WTC11 (cell line): ENCODE results near the gene FGB. TPM values are rescaled to one million over a fixed set of nuclear protein-coding genes. Genes with fewer than 3 reads are reported as not detected.

Experiments
- ATAC-seq: fragments of 200-7000 bp; cut with Tn5 transposase; 2 replicates; pipeline ENCODE4 v1.10.0; 2021; ENCODE audit warnings: mild to moderate bottlenecking, moderate library complexity
- CTCF ChIA-PET: fragments of 300-600 bp; sonication (Branson Sonifier 250); formaldehyde crosslinking; loops from one replicate; lab custom pipeline; 2021; ENCODE audit warnings: antibody characterized with exemption; lab: Charles Lee
- POLR2A ChIA-PET: fragments of 350-600 bp; sonication (Branson Sonifier 250); formaldehyde crosslinking; loops from one replicate; lab custom pipeline; 2021; ENCODE audit warnings: antibody characterized with exemption; lab: Charles Lee
- DNase-seq: peaks from one replicate; pipeline ENCODE4 v3.0.0; 2021; ENCODE audit warnings: low spot score
- H3K27ac Mint-ChIP-seq: 2 replicates; pipeline ENCODE4 v1.8.0; 2021; ENCODE audit warnings: mixed read lengths
- H3K27me3 Mint-ChIP-seq: 2 replicates; pipeline ENCODE4 v1.8.0; 2021; ENCODE audit warnings: low read depth, mild to moderate bottlenecking, moderate library complexity, mixed read lengths
- H3K36me3 Mint-ChIP-seq: 2 replicates; pipeline ENCODE4 v1.8.0; 2021; ENCODE audit warnings: mixed read lengths
- H3K4me1 Mint-ChIP-seq: 2 replicates; pipeline ENCODE4 v1.8.0; 2022; ENCODE audit warnings: mixed read lengths
- H3K4me3 Mint-ChIP-seq: 2 replicates; pipeline ENCODE4 v1.8.0; 2021; ENCODE audit warnings: mild to moderate bottlenecking, moderate library complexity, mixed read lengths
- H3K9me3 Mint-ChIP-seq: 2 replicates; pipeline ENCODE4 v1.8.0; 2021; ENCODE audit warnings: mixed read lengths
- AFF4 ChIP-seq: sonication (generic); formaldehyde crosslinking; IDR thresholded peaks from 2 replicates; pipeline ENCODE4 v1.8.1; 2023; ENCODE audit warnings: mild to moderate bottlenecking, missing genetic modification reagents, borderline replicate concordance
- ATF1 ChIP-seq: sonication (generic); formaldehyde crosslinking; IDR thresholded peaks from 2 replicates; pipeline ENCODE4 v1.8.1; 2023; ENCODE audit warnings: mild to moderate bottlenecking, moderate library complexity, missing genetic modification reagents
- ATF3 ChIP-seq: sonication (generic); formaldehyde crosslinking; conservative IDR thresholded peaks from 2 replicates; pipeline ENCODE4 v1.8.1; 2022; ENCODE audit warnings: mild to moderate bottlenecking, missing genetic modification reagents
- FOXK1 ChIP-seq: sonication (generic); formaldehyde crosslinking; IDR thresholded peaks from 2 replicates; pipeline ENCODE4 v1.8.0; 2022; ENCODE audit warnings: mild to moderate bottlenecking, moderate library complexity, missing genetic modification reagents
- GTF2I ChIP-seq: fragments of 250-450 bp; sonication (Bioruptor Pico); conservative IDR thresholded peaks from 2 replicates; pipeline ENCODE4 v1.4.0; 2021; ENCODE audit warnings: mild to moderate bottlenecking
- MAX ChIP-seq: sonication (generic); formaldehyde crosslinking; IDR thresholded peaks from 2 replicates; pipeline ENCODE4 v1.8.0; 2022; ENCODE audit warnings: mild to moderate bottlenecking, missing genetic modification reagents
- MXD4 ChIP-seq: fragments of 250-450 bp; sonication (Bioruptor Pico); IDR thresholded peaks from 2 replicates; pipeline ENCODE4 v1.8.0; 2021; ENCODE audit warnings: mild to moderate bottlenecking, moderate library complexity, borderline replicate concordance
- NFE2L1 ChIP-seq: sonication (generic); formaldehyde crosslinking; IDR thresholded peaks from 2 replicates; pipeline ENCODE4 v1.8.1; 2023; ENCODE audit warnings: missing genetic modification reagents
- NR2C2 ChIP-seq: sonication (generic); formaldehyde crosslinking; IDR thresholded peaks from 2 replicates; pipeline ENCODE4 v1.8.0; 2022; ENCODE audit warnings: mild to moderate bottlenecking, missing genetic modification reagents
- SMAD4 ChIP-seq: sonication (generic); formaldehyde crosslinking; IDR thresholded peaks from 2 replicates; pipeline ENCODE4 v1.8.0; 2022; ENCODE audit warnings: mild to moderate bottlenecking, missing genetic modification reagents
- TCF7 ChIP-seq: sonication (generic); formaldehyde crosslinking; IDR thresholded peaks from 2 replicates; pipeline ENCODE4 v1.8.0; 2022; ENCODE audit warnings: mild to moderate bottlenecking, low read depth, missing genetic modification reagents, moderate library complexity
- TEAD4 ChIP-seq: sonication (generic); formaldehyde crosslinking; IDR thresholded peaks from 2 replicates; pipeline ENCODE4 v1.8.0; 2022; ENCODE audit warnings: mild to moderate bottlenecking, missing genetic modification reagents
- USF2 ChIP-seq: sonication (generic); formaldehyde crosslinking; IDR thresholded peaks from 2 replicates; pipeline ENCODE4 v1.8.1; 2023; ENCODE audit warnings: mild to moderate bottlenecking, missing genetic modification reagents, moderate library complexity
- ZMAT4 ChIP-seq: fragments of 250-450 bp; sonication (Bioruptor Pico); IDR thresholded peaks from 2 replicates; pipeline ENCODE4 v1.9.0; 2021; ENCODE audit warnings: mild to moderate bottlenecking
- ZNF138 ChIP-seq: sonication (generic); formaldehyde crosslinking; conservative IDR thresholded peaks from 2 replicates; pipeline ENCODE4 v1.8.1; 2022; ENCODE audit warnings: mild to moderate bottlenecking, moderate library complexity, missing genetic modification reagents
- ZNF263 ChIP-seq: sonication (generic); formaldehyde crosslinking; IDR thresholded peaks from 2 replicates; pipeline ENCODE4 v1.8.1; 2022; ENCODE audit warnings: low read depth, mild to moderate bottlenecking, moderate library complexity, missing genetic modification reagents
- ZNF512 ChIP-seq: sonication (generic); formaldehyde crosslinking; IDR thresholded peaks from 2 replicates; pipeline ENCODE4 v1.8.1; 2022; ENCODE audit warnings: missing genetic modification reagents, borderline replicate concordance
- total RNA-seq: library from RNA; stranded (reverse); gene quantifications from 3 replicates; pipeline ENCODE4 v1.2.3, GENCODE V29; 2021

Gene FGB
- total RNA-seq, 1 experiment from 2014 or later, result 2.3 TPM

- CTCF ChIA-PET, result interaction anchor here (1.1 to 1.7 kb wide), 2 partner anchors 53 kb away, joined by 6 to 9 read pairs; no protein-coding TSS in a partner anchor
These were observed 2.9 kb downstream of the FGB start for GRCh38 chr4:154565704-154566103.

GRCh38 chr4:154566639-154567204 is 3.9 kb downstream of the FGB start:
- CTCF ChIA-PET, result interaction anchor here (1.7 kb wide), 1 partner anchor 52 kb away, joined by 6 read pairs; no protein-coding TSS in a partner anchor
- ATAC-seq, result no peak
- H3K27ac Mint-ChIP-seq, result no peak overlapping the region

More at GRCh38 chr4:154565704-154566103, 2.9 kb downstream of the FGB start:
- Mint-ChIP-seq H3K36me3 (no peaks in the 10 kb centered on the region), H3K4me3 (no peak overlapping the region), H3K9me3 (no peaks in the 10 kb centered on the region), H3K27me3 (no peaks in the 10 kb centered on the region), H3K4me1 (peaks cover 10% of the 10 kb centered on the region), H3K27ac (no peak overlapping the region)
- POLR2A ChIA-PET, result no interaction called here
- TF ChIP-seq AFF4 (no peak), FOXK1 (CRISPR knock-in tag) (no peak), ATF1 (CRISPR knock-in tag) (no peak), MAX (CRISPR knock-in tag) (no peak), ZNF138 (CRISPR knock-in tag) (no peak), TCF7 (no peak), TEAD4 (CRISPR knock-in tag) (no peak), GTF2I (CRISPR knock-in tag) (no peak), MXD4 (no peak), ZNF512 (no peak), NR2C2 (no peak), ZMAT4 (CRISPR knock-in tag) (no peak)
- no peak for DNase-seq
- no peak for ATAC-seq

More at GRCh38 chr4:154566639-154567204, 3.9 kb downstream of the FGB start:
- Mint-ChIP-seq H3K27me3 (no peaks in the 10 kb centered on the region), H3K4me3 (no peak overlapping the region), H3K4me1 (peaks cover 10% of the 10 kb centered on the region), H3K36me3 (no peaks in the 10 kb centered on the region), H3K9me3 (no peaks in the 10 kb centered on the region)
- no peak for DNase-seq
- no peak for TF ChIP-seq ZNF263 (CRISPR knock-in tag)
- TF ChIP-seq NFE2L1 (CRISPR knock-in tag), result no peak
- TF ChIP-seq USF2 (CRISPR knock-in tag), result no peak
- TF ChIP-seq ATF3, result no peak
- no peak for TF ChIP-seq SMAD4 (CRISPR knock-in tag)
- no peak for TF ChIP-seq TCF7
- POLR2A ChIA-PET, result no interaction called here
